Hepatocyte (in vitro differentiated cells): ENCODE results near the gene ZBTB7A.

Source experiments
- EZH2 ChIP-seq: fragments of 200-600 bp; sonication (generic); IDR thresholded peaks from 2 replicates; pipeline ENCODE4 v1.6.1; 2016; ENCODE audit warnings: antibody characterized with exemption, mild to moderate bottlenecking, borderline replicate concordance
- TF ChIP-seq, protein P1 (sequence below): fragments of 200-600 bp; sonication (generic); IDR thresholded peaks from 2 replicates; pipeline ENCODE4 v1.5.1; 2016; ENCODE audit warnings: antibody characterized with exemption, mild to moderate bottlenecking; ENCODE audit not compliant: poor library complexity

DNA sequence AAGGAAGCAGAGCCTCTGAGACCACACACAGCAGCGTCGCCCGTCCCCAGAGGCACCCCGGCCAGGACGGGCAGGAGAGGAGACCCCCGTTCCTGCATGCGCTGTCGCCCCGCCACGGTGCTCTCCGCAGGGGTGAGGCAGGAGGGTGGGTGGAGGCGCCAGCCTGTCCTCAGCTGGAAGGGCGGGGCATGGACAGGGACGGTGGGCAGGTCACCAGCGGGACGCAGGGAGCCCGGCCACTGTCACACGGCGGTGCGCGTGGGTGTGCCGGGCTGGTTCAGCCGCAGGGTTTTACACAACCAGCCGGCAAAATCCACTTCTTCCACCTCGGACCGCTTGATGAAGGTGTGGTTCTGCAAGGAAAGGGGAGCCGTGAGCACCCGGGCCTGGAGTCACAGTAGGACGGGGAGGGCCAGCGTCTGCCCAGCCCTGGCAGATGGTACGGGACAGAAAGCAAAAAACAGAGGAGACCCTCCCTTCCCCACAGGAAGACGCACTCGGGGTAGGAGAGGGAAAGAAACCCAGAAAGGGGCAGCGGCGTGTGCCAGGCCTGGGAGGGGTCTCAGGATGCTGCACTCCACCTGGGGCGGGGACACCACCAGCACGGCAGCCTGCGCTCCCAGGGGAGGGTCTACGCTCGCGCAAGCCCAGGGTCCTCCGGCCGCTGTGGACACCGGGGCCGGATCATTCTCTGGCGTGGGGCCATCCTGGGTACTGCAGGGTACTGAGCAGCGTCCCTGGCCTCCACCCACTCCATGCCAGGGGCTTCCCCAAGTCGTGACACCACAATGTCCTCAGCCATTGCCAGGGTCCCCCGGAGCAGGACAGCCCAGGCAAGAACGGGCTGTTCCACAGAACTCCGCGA lies 23.9 kb upstream of the ZBTB7A start:
- TF ChIP-seq, protein P1, sequence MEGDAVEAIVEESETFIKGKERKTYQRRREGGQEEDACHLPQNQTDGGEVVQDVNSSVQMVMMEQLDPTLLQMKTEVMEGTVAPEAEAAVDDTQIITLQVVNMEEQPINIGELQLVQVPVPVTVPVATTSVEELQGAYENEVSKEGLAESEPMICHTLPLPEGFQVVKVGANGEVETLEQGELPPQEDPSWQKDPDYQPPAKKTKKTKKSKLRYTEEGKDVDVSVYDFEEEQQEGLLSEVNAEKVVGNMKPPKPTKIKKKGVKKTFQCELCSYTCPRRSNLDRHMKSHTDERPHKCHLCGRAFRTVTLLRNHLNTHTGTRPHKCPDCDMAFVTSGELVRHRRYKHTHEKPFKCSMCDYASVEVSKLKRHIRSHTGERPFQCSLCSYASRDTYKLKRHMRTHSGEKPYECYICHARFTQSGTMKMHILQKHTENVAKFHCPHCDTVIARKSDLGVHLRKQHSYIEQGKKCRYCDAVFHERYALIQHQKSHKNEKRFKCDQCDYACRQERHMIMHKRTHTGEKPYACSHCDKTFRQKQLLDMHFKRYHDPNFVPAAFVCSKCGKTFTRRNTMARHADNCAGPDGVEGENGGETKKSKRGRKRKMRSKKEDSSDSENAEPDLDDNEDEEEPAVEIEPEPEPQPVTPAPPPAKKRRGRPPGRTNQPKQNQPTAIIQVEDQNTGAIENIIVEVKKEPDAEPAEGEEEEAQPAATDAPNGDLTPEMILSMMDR, result no peak
- TF ChIP-seq EZH2, result no peak
